Lung (tissue), 12 donors: ENCODE measurements around the gene DDIT4. TPM values are rescaled to one million over a fixed set of nuclear protein-coding genes. Genes with fewer than 3 reads are reported as not detected.

Source experiments
- ATAC-seq: fragments of 200-7000 bp; cut with Tn5 transposase; one replicate; pipeline ENCODE4 v1.9.1; 2020; ENCODE audit warnings: moderate number of reproducible peaks; ENCODE audit not compliant: insufficient read depth, low FRiP score
- DNase-seq, 3 donors: peaks; one replicate each; pipeline ENCODE4 v3.0.0-alpha.2; 2013 to 2017
- H3K27ac ChIP-seq, 2 donors: one replicate each; pipeline ENCODE4 v1.5.1; 2013; ENCODE audit warnings: mild to moderate bottlenecking in 2 of 2, moderate library complexity in 2 of 2, control low read depth in 1 of 2, inconsistent platforms in 1 of 2, low read depth in 1 of 2, low read length in 1 of 2
- H3K27me3 ChIP-seq, 3 donors: one replicate each; pipeline ENCODE4 v1.5.1; 2013; ENCODE audit warnings: low read length in 2 of 3; ENCODE audit not compliant: control insufficient read depth in 3 of 3, insufficient read depth in 3 of 3
- H3K36me3 ChIP-seq, 4 donors: one replicate each; pipeline ENCODE4 v1.5.1; 2013; ENCODE audit warnings: low read length in 4 of 4, mild to moderate bottlenecking in 1 of 4, moderate library complexity in 1 of 4; ENCODE audit not compliant: control insufficient read depth in 4 of 4, insufficient read depth in 4 of 4
- H3K4me1 ChIP-seq, 5 donors: one replicate each; pipeline ENCODE4 v1.5.1; 2013; ENCODE audit warnings: low read length in 5 of 5, mild to moderate bottlenecking in 2 of 5, moderate library complexity in 1 of 5; ENCODE audit not compliant: control insufficient read depth in 5 of 5, insufficient read depth in 5 of 5
- H3K4me3 ChIP-seq: one replicate; pipeline ENCODE4 v1.5.1; 2013; ENCODE audit warnings: mild to moderate bottlenecking, control low read depth, moderate library complexity
- H3K9ac ChIP-seq, 2 donors: one replicate each; pipeline ENCODE4 v1.5.1; 2013; ENCODE audit warnings: low read length in 2 of 2, control low read depth in 1 of 2; ENCODE audit not compliant: insufficient read depth in 1 of 2
- H3K9me3 ChIP-seq, 4 donors: one replicate each; pipeline ENCODE4 v1.5.1; 2013; ENCODE audit warnings: low read length in 3 of 4, mild to moderate bottlenecking in 1 of 4, moderate library complexity in 1 of 4; ENCODE audit not compliant: control insufficient read depth in 4 of 4, insufficient read depth in 3 of 4
- WGBS, 2 donors: extraction: QIAGEN DNeasy Blood & Tissue Kit; methylation state at CpG; one replicate each; pipeline ENCODE4 v1.1.7; 2013; 5-methylcytosine and 5-hydroxymethylcytosine counted together
- polyA plus RNA-seq, 2 donors: library from polyadenylated mRNA; stranded (reverse); fragments of 200-250 nt; gene quantifications; one replicate each; pipeline ENCODE4 v1.2.1, GENCODE V29; 2013
- total RNA-seq, 2 donors: library from RNA; depleted of rRNA in 1 of 2; stranded (reverse); fragments of >200 nt in 1 of 2; gene quantifications; one replicate each; pipeline ENCODE4 v1.2.1, GENCODE V29; 2014 to 2021
- TF ChIP-seq, protein P1 (sequence below): IDR thresholded peaks from 2 replicates; pipeline ENCODE4 v1.5.1; 2012; ENCODE audit warnings: mild to moderate bottlenecking; ENCODE audit errors: control extremely low read depth, extremely low read depth
- donor health status: control.
- donor health status: control.
- donor health status: Bipolar disorder and iron deficiency.
- donor health status: healthy.
- donor health status: DM: yes; HTN: yes; CAD: no.

The DDIT4 gene
- total and polyA plus RNA-seq, 4 donors = 55.3 to 190 (median 171) TPM

DNA sequence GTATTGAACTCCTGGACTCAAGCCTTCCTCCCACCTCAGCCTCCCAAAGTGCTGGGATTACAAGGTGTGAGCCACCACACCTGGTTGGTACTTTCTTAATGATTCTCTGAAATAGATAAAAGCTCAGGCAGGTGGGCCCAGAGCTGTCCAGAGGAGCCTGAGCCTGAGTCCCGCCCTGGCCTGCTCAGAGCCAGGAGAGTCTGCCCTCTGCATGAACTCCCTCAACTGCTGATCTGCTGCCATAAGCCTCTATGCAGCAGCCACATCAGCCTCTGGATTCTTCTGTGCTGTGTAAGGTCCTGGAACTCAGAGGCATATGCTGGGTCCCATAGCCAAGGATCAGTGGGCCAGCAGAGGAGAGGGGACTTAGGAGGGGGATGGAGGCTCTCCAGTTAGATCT, 23.1 kb upstream of the DDIT4 start:
- no peak overlapping the region for H3K9ac ChIP-seq
- H3K36me3 ChIP-seq = no peaks in the 10 kb centered on the region
- TF ChIP-seq, protein P1, sequence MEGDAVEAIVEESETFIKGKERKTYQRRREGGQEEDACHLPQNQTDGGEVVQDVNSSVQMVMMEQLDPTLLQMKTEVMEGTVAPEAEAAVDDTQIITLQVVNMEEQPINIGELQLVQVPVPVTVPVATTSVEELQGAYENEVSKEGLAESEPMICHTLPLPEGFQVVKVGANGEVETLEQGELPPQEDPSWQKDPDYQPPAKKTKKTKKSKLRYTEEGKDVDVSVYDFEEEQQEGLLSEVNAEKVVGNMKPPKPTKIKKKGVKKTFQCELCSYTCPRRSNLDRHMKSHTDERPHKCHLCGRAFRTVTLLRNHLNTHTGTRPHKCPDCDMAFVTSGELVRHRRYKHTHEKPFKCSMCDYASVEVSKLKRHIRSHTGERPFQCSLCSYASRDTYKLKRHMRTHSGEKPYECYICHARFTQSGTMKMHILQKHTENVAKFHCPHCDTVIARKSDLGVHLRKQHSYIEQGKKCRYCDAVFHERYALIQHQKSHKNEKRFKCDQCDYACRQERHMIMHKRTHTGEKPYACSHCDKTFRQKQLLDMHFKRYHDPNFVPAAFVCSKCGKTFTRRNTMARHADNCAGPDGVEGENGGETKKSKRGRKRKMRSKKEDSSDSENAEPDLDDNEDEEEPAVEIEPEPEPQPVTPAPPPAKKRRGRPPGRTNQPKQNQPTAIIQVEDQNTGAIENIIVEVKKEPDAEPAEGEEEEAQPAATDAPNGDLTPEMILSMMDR = no peak
- no peaks in the 10 kb centered on the region for H3K9me3 ChIP-seq
- DNase-seq = peak in 2 of 3 donors; percentile 62 to 76
- WGBS, 2 donors = 89 to 95% methylated on average over 1 of the region's 1 CpG
- H3K27ac ChIP-seq = peak overlapping the region; percentile 71 to 72
- peaks cover 31 to 50% (median 43%) of the 10 kb centered on the region in 5 donors for H3K4me1 ChIP-seq
- no peaks in the 10 kb centered on the region for H3K27me3 ChIP-seq
- no peak overlapping the region for H3K4me3 ChIP-seq
- ATAC-seq = no peak

DNA sequence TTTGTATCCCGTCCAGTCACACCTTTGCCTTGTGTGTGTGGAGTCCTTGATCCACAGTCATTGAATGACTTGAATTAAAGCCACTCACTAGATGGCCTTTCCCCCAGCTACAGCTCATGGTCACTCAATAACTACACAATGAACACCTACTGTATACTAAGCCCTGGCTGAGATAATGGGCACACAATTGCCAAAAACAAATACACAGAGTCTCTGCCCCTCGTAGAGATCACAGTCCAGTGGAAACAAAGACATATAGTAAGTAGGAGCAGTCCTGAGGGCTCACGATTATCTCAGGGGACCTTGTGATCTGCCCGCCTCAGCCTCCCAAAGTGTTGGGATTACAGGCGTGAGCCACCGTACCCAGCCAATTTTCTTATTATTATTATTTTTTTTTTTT, 22.1 kb upstream of the DDIT4 start:
- H3K27ac ChIP-seq = no peak overlapping the region
- H3K36me3 ChIP-seq = no peaks in the 10 kb centered on the region
- WGBS, 2 donors = 93 to 95% methylated on average over 6 of the region's 6 CpGs
- H3K9ac ChIP-seq = no peak overlapping the region
- ATAC-seq = no peak
- no peak for DNase-seq
- no peaks in the 10 kb centered on the region for H3K27me3 ChIP-seq
- H3K4me3 ChIP-seq = no peak overlapping the region
- TF ChIP-seq, protein P1 = no peak
- no peaks in the 10 kb centered on the region for H3K9me3 ChIP-seq
- H3K4me1 ChIP-seq = peaks cover 26 to 43% (median 41%) of the 10 kb centered on the region in 5 donors

DNA sequence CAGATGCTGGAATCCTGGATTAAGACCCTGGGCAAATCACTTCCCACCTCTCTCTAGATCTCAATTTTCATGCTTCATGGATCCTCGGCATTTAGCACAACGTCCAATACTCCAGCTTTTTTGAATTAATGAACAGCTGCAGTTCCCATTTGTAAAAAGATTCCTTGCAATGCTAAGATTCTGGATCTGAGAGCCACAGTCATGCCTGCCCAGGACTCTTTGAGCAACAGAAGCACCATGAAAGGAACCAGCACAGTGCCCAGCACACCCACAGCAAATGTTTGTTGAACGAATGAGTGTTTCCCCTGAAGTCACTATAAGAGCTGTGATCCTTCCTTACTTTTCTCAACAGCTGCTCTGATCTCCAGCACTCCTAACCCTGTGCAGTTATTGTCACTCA, 20.8 kb upstream of the DDIT4 start:
- H3K27me3 ChIP-seq = no peaks in the 10 kb centered on the region
- no peaks in the 10 kb centered on the region for H3K36me3 ChIP-seq
- H3K9me3 ChIP-seq = no peaks in the 10 kb centered on the region
- H3K4me3 ChIP-seq = no peak overlapping the region
- DNase-seq (peak in 2 of 3 donors; percentile 62 to 63), ATAC-seq (no peak)
- peaks cover 26 to 48% (median 32%) of the 10 kb centered on the region in 5 donors for H3K4me1 ChIP-seq
- TF ChIP-seq, protein P1 = no peak
- H3K9ac ChIP-seq = peak overlapping the region in 1 of 2 donors; percentile 64
- H3K27ac ChIP-seq = peak overlapping the region; percentile 65 to 76
- WGBS, 2 donors = 84 to 88% methylated on average over 3 of the region's 3 CpGs

DNA sequence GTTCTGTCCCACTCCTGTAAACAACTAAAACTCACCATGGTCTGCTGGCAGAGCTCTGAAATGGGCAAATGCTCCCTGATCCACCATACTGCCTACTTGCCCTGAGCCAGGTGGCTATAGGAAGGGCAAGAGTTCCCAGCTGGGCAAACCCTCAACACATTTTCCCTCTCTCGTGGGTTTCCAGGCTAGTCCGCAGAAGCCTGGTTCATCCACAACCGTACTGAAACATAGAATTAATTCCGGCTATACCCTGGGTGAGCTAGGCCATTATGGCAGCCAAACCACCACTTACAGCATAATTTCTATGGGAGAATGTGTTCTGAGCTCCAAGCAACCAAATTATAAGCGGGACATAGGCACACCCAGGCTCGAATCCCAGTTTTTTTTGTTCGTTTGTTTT, 20.1 kb upstream of the DDIT4 start:
- 90 to 92% methylated on average over 7 of the region's 7 CpGs for WGBS, 2 donors
- TF ChIP-seq, protein P1 = no peak
- DNase-seq (no peak), ATAC-seq (no peak)
- Histone ChIP-seq H3K9ac (peak overlapping the region in 1 of 2 donors; percentile 64), H3K9me3 (no peaks in the 10 kb centered on the region), H3K4me1 (peaks cover 23 to 41% (median 30%) of the 10 kb centered on the region in 5 donors), H3K36me3 (no peaks in the 10 kb centered on the region), H3K4me3 (no peak overlapping the region), H3K27ac (peak overlapping the region; percentile 65 to 86), H3K27me3 (no peaks in the 10 kb centered on the region)
